Spleen (tissue), 11 donors: ENCODE measurements around the gene ERAP2. TPM values are rescaled to one million over a fixed set of nuclear protein-coding genes. Genes with fewer than 3 reads are reported as not detected.

Experiments
- DNase-seq: peaks from one replicate; pipeline ENCODE4 v3.0.0-alpha.2; 2020
- H3K27ac ChIP-seq, 8 donors: fragments of 200-600 bp; sonication (generic) in 7 of 8; 1 replicate in 4 of 8; 2 replicates in 4 of 8; pipeline versions ENCODE4 v1.5.0 to v1.8.0; 2016 to 2021; ENCODE audit warnings: inconsistent platforms in 4 of 8, mild to moderate bottlenecking in 4 of 8, moderate library complexity in 1 of 8
- H3K27me3 ChIP-seq, 7 donors: fragments of 200-600 bp; sonication (generic) in 6 of 7; replicated peaks in 1 of 7; 1 replicate in 4 of 7; 2 replicates in 3 of 7; pipeline versions ENCODE4 v1.5.0 to v1.8.0; 2016 to 2021; ENCODE audit warnings: inconsistent platforms in 3 of 7, mild to moderate bottlenecking in 1 of 7
- H3K36me3 ChIP-seq, 6 donors: fragments of 200-600 bp; sonication (generic) in 5 of 6; 1 replicate in 4 of 6; 2 replicates in 2 of 6; pipeline versions ENCODE4 v1.5.0 to v1.8.0; 2016 to 2021; ENCODE audit warnings: inconsistent platforms in 2 of 6
- H3K4me1 ChIP-seq, 6 donors: fragments of 200-600 bp; sonication (generic) in 5 of 6; 1 replicate in 3 of 6; 2 replicates in 3 of 6; pipeline versions ENCODE4 v1.5.0 to v1.8.0; 2016 to 2021; ENCODE audit warnings: inconsistent platforms in 3 of 6
- H3K4me3 ChIP-seq, 8 donors: fragments of 200-600 bp; sonication (generic) in 7 of 8; 1 replicate in 4 of 8; 2 replicates in 4 of 8; pipeline versions ENCODE4 v1.5.0 to v1.8.0; 2016 to 2021; ENCODE audit warnings: inconsistent platforms in 4 of 8, mild to moderate bottlenecking in 4 of 8, moderate library complexity in 2 of 8
- H3K9me3 ChIP-seq, 8 donors: fragments of 200-600 bp; sonication (generic) in 7 of 8; 1 replicate in 4 of 8; 2 replicates in 4 of 8; pipeline versions ENCODE4 v1.5.0 to v1.8.0; 2016 to 2021; ENCODE audit warnings: inconsistent platforms in 4 of 8
- POLR2A ChIP-seq, 3 donors: fragments of 450-650 bp; IDR thresholded peaks; one replicate each; pipeline ENCODE4 v1.5.1; 2017; ENCODE audit warnings: antibody characterized with exemption in 3 of 3, mild to moderate bottlenecking in 1 of 3
- POLR2AphosphoS5 ChIP-seq, 3 donors: sonication (generic); formaldehyde crosslinking; IDR thresholded peaks; one replicate each; pipeline ENCODE4 v1.5.1; 2017; ENCODE audit warnings: antibody characterized with exemption in 3 of 3
- WGBS, 5 donors: extraction: QIAGEN DNeasy Blood & Tissue Kit in 3 of 5; methylation state at CpG; one replicate each; pipeline versions ENCODE4 v1.1.5 to v1.1.7; 2013 to 2018; 5-methylcytosine and 5-hydroxymethylcytosine counted together
- intact Hi-C: fragments of 100-400 bp; cut with DNase I; formaldehyde crosslinking; loops from one replicate; pipeline ENCODE4 v1.15.0; 2023; ENCODE audit warnings: low total_unique reads
- polyA plus RNA-seq, 3 donors: library from polyadenylated mRNA; stranded (reverse); fragments of 200-250 nt; gene quantifications; one replicate each; pipeline ENCODE4 v1.2.1, GENCODE V29; 2013
- total RNA-seq, 7 donors: library from RNA; depleted of rRNA in 3 of 7; stranded (reverse); fragments of >200 nt in 3 of 7; fragmentation: NEBNext Ultra II Directional in 4 of 7; extraction: Animal tissue kit (Norgen Biotek cat#: 25700) in 4 of 7; gene quantifications; one replicate each; pipeline versions ENCODE4 v1.1.0 to v1.2.1, GENCODE V29; 2016 to 2021
- TF ChIP-seq, protein P1 (sequence below), 11 experiments: fragments of 200-600 bp in 7 of 11; fragments of 450-650 bp in 4 of 11; sonication (generic) in 4 of 11; IDR thresholded peaks in 8 of 11; conservative IDR thresholded peaks in 3 of 11; 1 replicate in 7 of 11; 2 replicates in 4 of 11; pipeline versions ENCODE4 v1.4.0 to v1.8.0; 2016 to 2021; ENCODE audit warnings: antibody characterized with exemption in 11 of 11, inconsistent platforms in 4 of 11, mild to moderate bottlenecking in 1 of 11
- donor health status: healthy with polysubstance abuse.
- donor health status: DM: no; HTN: no; CAD: no; lungs with moderate emphysema.
- donor health status: DM: no; HTN: no; CAD: no.
- donor health status: Bipolar disorder and iron deficiency.
- donor health status: healthy.
- donor health status: DM: no; HTN: no; CAD: no.
- donor health status: DM: yes; HTN: yes; CAD: no.

The ERAP2 gene
- total and polyA plus RNA-seq, 10 donors = 10.6 to 91.8 (median 56.6) TPM

DNA sequence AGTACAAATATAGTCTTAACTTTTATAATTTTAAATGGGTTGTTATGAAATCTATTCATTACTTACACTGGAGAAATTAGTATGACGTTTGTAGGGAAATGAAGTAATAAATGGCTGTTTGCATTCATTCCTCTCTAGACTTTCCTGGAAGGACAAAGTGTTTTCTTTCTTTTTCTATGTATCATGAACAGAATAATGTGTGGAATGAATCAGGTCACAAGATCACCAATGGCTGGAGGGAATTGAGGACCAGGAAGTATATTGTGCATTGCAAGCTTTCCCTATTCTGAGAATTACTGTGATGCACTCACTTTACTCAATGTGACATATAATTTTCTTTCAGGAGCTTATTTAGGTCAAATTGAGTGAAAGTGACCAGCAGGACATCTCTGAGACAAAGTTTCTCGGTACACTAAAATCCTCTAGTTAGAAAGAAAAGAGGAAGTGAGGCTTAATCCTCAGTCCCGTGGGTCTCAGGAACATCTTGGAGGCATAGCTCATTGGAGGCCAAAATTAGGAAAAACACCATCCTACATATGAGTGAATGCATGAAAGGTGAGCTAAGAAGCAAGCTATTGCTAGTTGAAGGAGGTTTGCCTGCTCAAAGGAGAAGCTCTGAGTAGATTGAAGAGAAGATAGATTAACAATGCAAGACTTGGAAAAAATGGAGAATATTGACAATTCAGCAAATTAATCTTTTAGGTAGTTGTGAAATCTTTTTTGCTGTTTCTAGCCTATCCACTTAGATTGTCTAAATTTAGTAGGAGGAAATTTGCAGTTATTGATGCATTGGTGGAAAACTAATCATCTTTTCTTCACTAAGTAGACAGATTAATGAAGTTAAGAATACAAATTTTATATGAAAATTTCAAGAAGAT, 28.0 kb downstream of the ERAP2 start:
- no peak for TF ChIP-seq POLR2A (IDR thresholded peaks at IDR 0.05)
- TF ChIP-seq, protein P1, sequence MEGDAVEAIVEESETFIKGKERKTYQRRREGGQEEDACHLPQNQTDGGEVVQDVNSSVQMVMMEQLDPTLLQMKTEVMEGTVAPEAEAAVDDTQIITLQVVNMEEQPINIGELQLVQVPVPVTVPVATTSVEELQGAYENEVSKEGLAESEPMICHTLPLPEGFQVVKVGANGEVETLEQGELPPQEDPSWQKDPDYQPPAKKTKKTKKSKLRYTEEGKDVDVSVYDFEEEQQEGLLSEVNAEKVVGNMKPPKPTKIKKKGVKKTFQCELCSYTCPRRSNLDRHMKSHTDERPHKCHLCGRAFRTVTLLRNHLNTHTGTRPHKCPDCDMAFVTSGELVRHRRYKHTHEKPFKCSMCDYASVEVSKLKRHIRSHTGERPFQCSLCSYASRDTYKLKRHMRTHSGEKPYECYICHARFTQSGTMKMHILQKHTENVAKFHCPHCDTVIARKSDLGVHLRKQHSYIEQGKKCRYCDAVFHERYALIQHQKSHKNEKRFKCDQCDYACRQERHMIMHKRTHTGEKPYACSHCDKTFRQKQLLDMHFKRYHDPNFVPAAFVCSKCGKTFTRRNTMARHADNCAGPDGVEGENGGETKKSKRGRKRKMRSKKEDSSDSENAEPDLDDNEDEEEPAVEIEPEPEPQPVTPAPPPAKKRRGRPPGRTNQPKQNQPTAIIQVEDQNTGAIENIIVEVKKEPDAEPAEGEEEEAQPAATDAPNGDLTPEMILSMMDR (IDR thresholded peaks at IDR 0.05 in 8 of 11, conservative IDR thresholded peaks at IDR 0.05 in 3 of 11) = no peak
- intact Hi-C loops = loop anchor here (10.0 kb wide), 1 partner anchor 129 kb away; no protein-coding TSS in a partner anchor
- Histone ChIP-seq H3K27ac (peak overlapping the region in 2 of 8 donors; percentile 27 to 52), H3K27me3 (no peaks in the 10 kb centered on the region), H3K4me1 (peaks cover 0 to 10% (median 3%) of the 10 kb centered on the region in 6 donors), H3K36me3 (peaks cover 0 to 100% (median 69%) of the 10 kb centered on the region in 6 donors), H3K9me3 (no peaks in the 10 kb centered on the region), H3K4me3 (no peak overlapping the region)
- no peak for DNase-seq
- WGBS, 5 donors = 47 to 73% (median 54%) methylated on average over 3 of the region's 3 CpGs

DNA sequence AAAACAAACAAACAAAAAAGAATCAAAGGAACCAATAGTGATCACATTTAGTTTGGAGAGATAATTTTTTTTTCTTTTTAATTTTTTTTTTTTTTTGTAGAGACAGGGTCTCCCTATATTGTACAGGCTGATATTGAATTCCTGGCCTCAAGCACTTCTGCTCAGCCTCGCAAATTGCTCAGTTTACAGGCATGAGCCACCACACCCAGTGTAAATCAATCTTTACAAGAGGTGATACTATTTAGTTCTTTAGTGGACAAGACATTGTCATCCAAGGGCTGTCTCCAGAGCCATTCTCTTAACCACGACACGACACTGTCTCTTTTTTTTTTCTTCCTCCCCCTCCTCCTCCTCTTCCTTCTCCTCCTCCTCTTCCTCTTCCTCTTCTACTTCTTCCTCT, 29.6 kb downstream of the ERAP2 start:
- 54 to 86% (median 78%) methylated on average over 3 of the region's 3 CpGs for WGBS, 5 donors
- DNase-seq = no peak
- no peak overlapping the region for H3K4me3 ChIP-seq
- no peaks in the 10 kb centered on the region for H3K9me3 ChIP-seq
- peaks cover 0 to 100% (median 66%) of the 10 kb centered on the region in 6 donors for H3K36me3 ChIP-seq
- TF ChIP-seq POLR2AphosphoS5 (IDR thresholded peaks at IDR 0.05) (no peak), POLR2A (IDR thresholded peaks at IDR 0.05) (no peak)
- TF ChIP-seq, protein P1 (IDR thresholded peaks at IDR 0.05 in 8 of 11, conservative IDR thresholded peaks at IDR 0.05 in 3 of 11) = no peak
- no peaks in the 10 kb centered on the region for H3K27me3 ChIP-seq
- peaks cover 0 to 10% (median 3%) of the 10 kb centered on the region in 6 donors for H3K4me1 ChIP-seq
- intact Hi-C loops = loop anchor here (10.0 kb wide), 1 partner anchor 131 kb away; no protein-coding TSS in a partner anchor
- H3K27ac ChIP-seq = no peak overlapping the region

DNA sequence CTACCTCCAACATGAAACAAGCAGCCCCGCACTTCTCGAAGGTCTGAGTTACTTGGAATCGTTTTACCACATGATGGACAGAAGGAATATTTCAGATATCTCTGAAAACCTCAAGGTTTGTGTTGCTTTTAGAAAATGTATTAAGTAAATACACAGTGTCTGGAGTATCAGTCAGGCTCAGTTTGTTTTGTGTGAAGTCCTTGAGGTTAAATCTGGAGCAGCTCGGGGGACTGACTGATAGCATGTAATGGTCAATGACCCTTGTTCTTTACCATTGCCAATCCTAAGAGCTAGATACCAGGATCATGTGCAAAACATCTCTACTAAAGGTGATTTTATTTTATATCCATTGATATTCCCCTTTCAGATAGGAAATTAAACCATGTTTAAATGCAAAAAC, 32.7 kb downstream of the ERAP2 start:
- Histone ChIP-seq H3K36me3 (peaks cover 0 to 100% (median 43%) of the 10 kb centered on the region in 6 donors), H3K4me1 (peaks cover 0 to 7% (median 3%) of the 10 kb centered on the region in 6 donors), H3K9me3 (no peaks in the 10 kb centered on the region), H3K27me3 (no peaks in the 10 kb centered on the region), H3K27ac (no peak overlapping the region), H3K4me3 (no peak overlapping the region)
- TF ChIP-seq POLR2A (IDR thresholded peaks at IDR 0.05) (no peak), POLR2AphosphoS5 (IDR thresholded peaks at IDR 0.05) (no peak)
- TF ChIP-seq, protein P1 (IDR thresholded peaks at IDR 0.05 in 8 of 11, conservative IDR thresholded peaks at IDR 0.05 in 3 of 11) = no peak
- no peak for DNase-seq
- 90 to 96% (median 93%) methylated on average over 4 of the region's 4 CpGs for WGBS, 5 donors
- intact Hi-C loops = loop anchor here (10.0 kb wide), 1 partner anchor 134 kb away; no protein-coding TSS in a partner anchor

DNA sequence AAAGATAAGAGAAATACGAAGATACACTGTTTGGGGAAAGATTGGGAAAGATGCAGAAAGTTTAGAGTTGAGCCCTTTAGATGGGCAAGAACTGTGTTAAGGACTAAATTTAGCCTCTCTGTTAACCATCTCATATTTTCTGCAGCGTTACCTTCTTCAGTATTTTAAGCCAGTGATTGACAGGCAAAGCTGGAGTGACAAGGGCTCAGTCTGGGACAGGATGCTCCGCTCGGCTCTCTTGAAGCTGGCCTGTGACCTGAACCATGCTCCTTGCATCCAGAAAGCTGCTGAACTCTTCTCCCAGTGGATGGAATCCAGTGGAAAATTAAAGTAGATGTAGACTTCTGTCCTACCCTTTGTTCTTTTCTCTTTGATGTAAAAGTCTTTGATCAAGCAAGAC, 33.1 kb downstream of the ERAP2 start:
- DNase-seq = no peak
- no peak overlapping the region for H3K27ac ChIP-seq
- H3K27me3 ChIP-seq = no peaks in the 10 kb centered on the region
- no peak overlapping the region for H3K4me3 ChIP-seq
- H3K9me3 ChIP-seq = no peaks in the 10 kb centered on the region
- H3K4me1 ChIP-seq = peaks cover 0 to 4% (median under 1%) of the 10 kb centered on the region in 6 donors
- TF ChIP-seq POLR2A (IDR thresholded peaks at IDR 0.05) (no peak), POLR2AphosphoS5 (IDR thresholded peaks at IDR 0.05) (no peak)
- TF ChIP-seq, protein P1 (IDR thresholded peaks at IDR 0.05 in 8 of 11, conservative IDR thresholded peaks at IDR 0.05 in 3 of 11) = no peak
- WGBS, 5 donors = 90 to 98% (median 93%) methylated on average over 4 of the region's 4 CpGs
- intact Hi-C loops = loop anchor here (10.0 kb wide), 1 partner anchor 135 kb away; no protein-coding TSS in a partner anchor
- peaks cover 0 to 100% (median 42%) of the 10 kb centered on the region in 6 donors for H3K36me3 ChIP-seq
